H9 (cell line): Measurements from ENCODE around the gene NSF. TPM values are rescaled to one million over a fixed set of nuclear protein-coding genes. Genes with fewer than 3 reads are reported as not detected.

ENCODE experiments used
- DNase-seq: peaks from one replicate; pipeline ENCODE4 v3.0.0-alpha.2; 2017
- H2AFZ ChIP-seq: one replicate; pipeline ENCODE4 v1.6.1; 2013; ENCODE audit warnings: mild to moderate bottlenecking, low read length, control low read depth, moderate library complexity
- H2AK5ac ChIP-seq: 2 replicates; pipeline ENCODE4 v1.6.1; 2013; ENCODE audit warnings: low read length, control low read depth, mixed read lengths; ENCODE audit not compliant: insufficient read length
- H2BK120ac ChIP-seq: one replicate; pipeline ENCODE4 v1.6.1; 2013; ENCODE audit warnings: low read depth, mild to moderate bottlenecking, low read length, control low read depth, inconsistent platforms; ENCODE audit not compliant: poor library complexity, severe bottlenecking
- H2BK12ac ChIP-seq: 2 replicates; pipeline ENCODE4 v1.6.1; 2013; ENCODE audit warnings: low read length, control low read depth, mixed read lengths, low read depth; ENCODE audit not compliant: insufficient read length
- H2BK15ac ChIP-seq: 2 replicates; pipeline ENCODE4 v1.6.1; 2013; ENCODE audit warnings: low read depth, low read length, control low read depth
- H2BK20ac ChIP-seq: one replicate; pipeline ENCODE4 v1.6.1; 2013; ENCODE audit warnings: low read depth, mild to moderate bottlenecking, low read length, control low read depth, inconsistent platforms; ENCODE audit not compliant: poor library complexity, severe bottlenecking
- H2BK5ac ChIP-seq: 2 replicates; pipeline ENCODE4 v1.6.1; 2013; ENCODE audit warnings: low read length, control low read depth, mixed read lengths; ENCODE audit not compliant: insufficient read length
- H3K14ac ChIP-seq: 2 replicates; pipeline ENCODE4 v1.6.1; 2013; ENCODE audit warnings: low read length, control low read depth; ENCODE audit not compliant: insufficient read depth
- H3K18ac ChIP-seq: 2 replicates; pipeline ENCODE4 v1.6.1; 2013; ENCODE audit warnings: low read depth, mild to moderate bottlenecking, mixed read lengths, low read length, control low read depth; ENCODE audit not compliant: insufficient read length
- H3K23ac ChIP-seq: 2 replicates; pipeline ENCODE4 v1.6.1; 2013; ENCODE audit warnings: low read length, control low read depth, mixed read lengths, low read depth; ENCODE audit not compliant: insufficient read length
- H3K23me2 ChIP-seq: 2 replicates; pipeline ENCODE4 v1.6.1; 2013; ENCODE audit warnings: low read depth, mild to moderate bottlenecking, mixed read lengths, low read length, control low read depth; ENCODE audit not compliant: insufficient read length, poor library complexity, severe bottlenecking
- H3K27ac ChIP-seq: 2 replicates; pipeline ENCODE4 v1.5.1; 2013; ENCODE audit warnings: low read length, control low read depth, mixed read lengths, low read depth; ENCODE audit not compliant: insufficient read length
- H3K27me3 ChIP-seq: 2 replicates; pipeline ENCODE4 v1.6.1; 2013; ENCODE audit warnings: low read length, control low read depth, inconsistent platforms; ENCODE audit not compliant: insufficient read depth
- H3K4ac ChIP-seq: 2 replicates; pipeline ENCODE4 v1.6.1; 2013; ENCODE audit warnings: low read depth, mild to moderate bottlenecking, control low read depth, inconsistent platforms, low read length, moderate library complexity
- H3K4me1 ChIP-seq: 2 replicates; pipeline ENCODE4 v1.6.1; 2013; ENCODE audit warnings: low read length, control low read depth, inconsistent platforms; ENCODE audit not compliant: insufficient read depth
- H3K4me2 ChIP-seq: 2 replicates; pipeline ENCODE4 v1.6.1; 2013; ENCODE audit warnings: low read length, control low read depth, mixed read lengths; ENCODE audit not compliant: insufficient read length, insufficient read depth
- H3K56ac ChIP-seq: 2 replicates; pipeline ENCODE4 v1.6.1; 2013; ENCODE audit warnings: low read depth, mild to moderate bottlenecking, mixed read lengths, low read length, control low read depth; ENCODE audit not compliant: insufficient read length
- H3K79me1 ChIP-seq: 2 replicates; pipeline ENCODE4 v1.6.1; 2013; ENCODE audit warnings: low read depth, mild to moderate bottlenecking, moderate library complexity, low read length, control low read depth, inconsistent platforms; ENCODE audit not compliant: insufficient read depth, poor library complexity, severe bottlenecking
- H3K79me2 ChIP-seq: 2 replicates; pipeline ENCODE4 v1.6.1; 2013; ENCODE audit warnings: low read length, control low read depth, inconsistent platforms; ENCODE audit not compliant: insufficient read depth
- H3K9ac ChIP-seq: 2 replicates; pipeline ENCODE4 v1.6.1; 2013; ENCODE audit warnings: low read length, control low read depth, mixed read lengths; ENCODE audit not compliant: insufficient read length; ENCODE audit errors: extremely low read depth
- H3K9me3 ChIP-seq: one replicate; pipeline ENCODE4 v1.6.1; 2013; ENCODE audit warnings: low read depth, low read length, inconsistent platforms; ENCODE audit not compliant: control insufficient read depth
- H3T11ph ChIP-seq: one replicate; pipeline ENCODE4 v1.6.1; 2013; ENCODE audit warnings: mild to moderate bottlenecking, low read length, control low read depth, inconsistent platforms
- H4K20me1 ChIP-seq: one replicate; pipeline ENCODE4 v1.6.1; 2013; ENCODE audit not compliant: control insufficient read depth, insufficient read length, insufficient read depth
- H4K5ac ChIP-seq: 2 replicates; pipeline ENCODE4 v1.6.1; 2013; ENCODE audit warnings: low read depth, mild to moderate bottlenecking, mixed read lengths, low read length, control low read depth; ENCODE audit not compliant: insufficient read length
- H4K8ac ChIP-seq: replicated peaks from 2 replicates; pipeline ENCODE4 v1.6.1; 2013; ENCODE audit warnings: low read length, control low read depth, mixed read lengths, low read depth; ENCODE audit not compliant: insufficient read length
- H4K91ac ChIP-seq: 2 replicates; pipeline ENCODE4 v1.6.1; 2013; ENCODE audit warnings: low read depth, mild to moderate bottlenecking, moderate library complexity, mixed read lengths, low read length, control low read depth; ENCODE audit not compliant: insufficient read length
- H3K27ac Mint-ChIP-seq, 3 experiments: 2 replicates in 2 of 3; 3 replicates in 1 of 3; pipeline ENCODE4 v1.8.0; 2020 to 2021; ENCODE audit warnings: mixed read lengths in 3 of 3, mild to moderate bottlenecking in 1 of 3, moderate library complexity in 1 of 3
- H3K27me3 Mint-ChIP-seq: 2 replicates; pipeline ENCODE4 v1.8.0; 2021; ENCODE audit warnings: low read depth, mild to moderate bottlenecking, moderate library complexity, mixed read lengths
- H3K36me3 Mint-ChIP-seq, 3 experiments: 2 replicates in 2 of 3; 3 replicates in 1 of 3; pipeline ENCODE4 v1.8.0; 2020 to 2021; ENCODE audit warnings: low read depth in 3 of 3, mixed read lengths in 3 of 3; ENCODE audit not compliant: insufficient read depth in 1 of 3
- H3K4me1 Mint-ChIP-seq, 2 experiments: 2 replicates each; pipeline ENCODE4 v1.8.0; 2020; ENCODE audit warnings: mixed read lengths in 2 of 2
- H3K4me3 Mint-ChIP-seq, 2 experiments: 2 replicates in 1 of 2; 3 replicates in 1 of 2; pipeline ENCODE4 v1.8.0; 2020 to 2021; ENCODE audit warnings: mild to moderate bottlenecking in 2 of 2, mixed read lengths in 2 of 2, moderate library complexity in 1 of 2
- H3K9me3 Mint-ChIP-seq, 2 experiments: 2 replicates in 1 of 2; 3 replicates in 1 of 2; pipeline ENCODE4 v1.8.0; 2020; ENCODE audit warnings: mild to moderate bottlenecking in 2 of 2, mixed read lengths in 2 of 2, moderate library complexity in 1 of 2
- CTCF ChIP-seq: fragments of 200-600 bp; sonication (generic); conservative IDR thresholded peaks from 3 replicates; pipeline ENCODE4 v1.8.0; 2021; ENCODE audit warnings: antibody characterized with exemption, mild to moderate bottlenecking
- WGBS: extraction: QIAGEN DNeasy Blood & Tissue Kit; methylation state at CpG from one replicate; pipeline ENCODE4 v1.1.7; 2013; ENCODE audit warnings: missing lambda C conversion rate, low lambda C conversion rate, mixed read lengths; ENCODE audit not compliant: insufficient read length; ENCODE audit errors: extremely low coverage; 5-methylcytosine and 5-hydroxymethylcytosine counted together
- total RNA-seq: library from RNA; stranded (reverse); gene quantifications from 2 replicates; pipeline ENCODE4 v1.2.1, GENCODE V29; 2021

Gene NSF
- total RNA-seq, 1 experiment from 2014 or later = 36.4 TPM

- Mint-ChIP-seq H3K36me3 (peaks cover 2 to 20% (median 9%) of the 10 kb centered on the region in 3 experiments; a peak in 5 of 7 replicates), H3K9me3 (peaks cover 5 to 12% of the 10 kb centered on the region in 2 experiments; a peak in 4 of 5 replicates), H3K27me3 (peaks cover 75% of the 10 kb centered on the region), H3K27ac (peak overlapping the region in 1 of 3 experiments; percentile 74; a peak in 1 of 7 replicates), H3K4me3 (no peak overlapping the region; a peak in 1 of 5 replicates), H3K4me1 (peaks cover 27 to 37% of the 10 kb centered on the region in 2 experiments)
- WGBS = no CpG with 5 or more reads among the region's 3 CpGs
- Histone ChIP-seq H3K27me3 (no peaks in the 10 kb centered on the region; the same call in 1 of the 2 replicates), H3K4me2 (no peak overlapping the region), H2AFZ (no peak overlapping the region), H2BK120ac (no peak overlapping the region), H3K27ac (no peak overlapping the region), H2BK5ac (no peak overlapping the region), H4K20me1 (no peaks in the 10 kb centered on the region), H2BK20ac (no peak overlapping the region), H3K4ac (no peak overlapping the region), H4K91ac (no peak overlapping the region), H3K14ac (no peak overlapping the region), H4K8ac (no peak overlapping the region), H3K9me3 (no peaks in the 10 kb centered on the region), H3K18ac (no peak overlapping the region), H2AK5ac (no peak overlapping the region), H3K23ac (no peak overlapping the region), H3K56ac (no peak overlapping the region), H3K4me1 (0 out of 2 replicates have a peak, but pooled peaks cover 2% of the 10 kb centered on the region), H2BK12ac (no peak overlapping the region), H2BK15ac (no peak overlapping the region), H3K79me1 (no peaks in the 10 kb centered on the region), H4K5ac (no peak overlapping the region), H3K79me2 (no peaks in the 10 kb centered on the region), H3K23me2 (no peaks in the 10 kb centered on the region), H3T11ph (no peak overlapping the region), H3K9ac (no peak overlapping the region)
- TF ChIP-seq CTCF = no peak
- DNase-seq = no peak
Measured at GRCh38 chr17:46790216-46790615, 199.7 kb downstream of the NSF start.
